IPS-18c (cell line): Measurements from ENCODE around the gene NRARP.
"Not testable (repeated sequence)": the region's sequence is repeated elsewhere in the genome, so short reads cannot be mapped to it uniquely, and the experiment has no call there.

ENCODE experiments used
- H3K4me3 ChIP-seq: 2 replicates; pipeline ENCODE4 v1.7.0; 2013; ENCODE audit warnings: low read depth, mild to moderate bottlenecking, low read length, moderate library complexity; ENCODE audit not compliant: insufficient read depth
- H3K9me3 ChIP-seq: one replicate; pipeline ENCODE4 v1.6.1; 2013; ENCODE audit warnings: mild to moderate bottlenecking, low read length, moderate library complexity; ENCODE audit not compliant: control insufficient read depth, insufficient read depth

Gene NRARP

GRCh38 chr9:137262909-137263285 is 39.2 kb downstream of the NRARP start:
- H3K9me3 ChIP-seq, result no peaks in the 10 kb centered on the region
- no peak overlapping the region for H3K4me3 ChIP-seq

GRCh38 chr9:137262173-137262908 is 39.7 kb downstream of the NRARP start:
- not testable (repeated sequence) for H3K4me3 ChIP-seq, H3K9me3 ChIP-seq

- Histone ChIP-seq H3K9me3 (no peaks in the 10 kb centered on the region), H3K4me3 (no peak overlapping the region)
Measured at GRCh38 chr9:137256856-137257255, 45.2 kb downstream of the NRARP start.

- Histone ChIP-seq H3K4me3 (peak overlapping the region; percentile 89), H3K9me3 (no peaks in the 10 kb centered on the region)
Measured at GRCh38 chr9:137256362-137256761, 45.7 kb downstream of the NRARP start.

GRCh38 chr9:137255448-137256114 is 46.5 kb downstream of the NRARP start:
- H3K4me3 ChIP-seq, result peak overlapping the region; percentile 89

GRCh38 chr9:137254624-137255447 is 47.2 kb downstream of the NRARP start, which contains the start of gene NELFB:
NELFB (plus strand) TSS chr9:137255327.
- H3K4me3 ChIP-seq, result peak within 1 kb of the TSS; percentile 89
- no peaks in the 10 kb centered on the region for H3K9me3 ChIP-seq

More at GRCh38 chr9:137255448-137256114, 46.5 kb downstream of the NRARP start:
- no peaks in the 10 kb centered on the region for H3K9me3 ChIP-seq

- Histone ChIP-seq H3K9me3 (no peaks in the 10 kb centered on the region), H3K4me3 (peak overlapping the region; percentile 76)
Measured at GRCh38 chr9:137253717-137254623, 48.1 kb downstream of the NRARP start.

- peaks cover 2% of the 10 kb centered on the region for H3K9me3 ChIP-seq
- H3K4me3 ChIP-seq, result no peak overlapping the region
Measured at GRCh38 chr9:137252555-137253506, 49.2 kb downstream of the NRARP start.

- no peak overlapping the region for H3K4me3 ChIP-seq
Measured at GRCh38 chr9:137251490-137252268, 50.4 kb downstream of the NRARP start.

GRCh38 chr9:137251194-137251461 is 50.9 kb downstream of the NRARP start, which contains the start of gene STPG3:
STPG3 (plus strand) TSS chr9:137251286; CDS start chr9:137251287, 1 bp downstream.
- peaks cover 2% of the 10 kb centered on the region for H3K9me3 ChIP-seq
- no peak within 1 kb of the TSS for H3K4me3 ChIP-seq

More at GRCh38 chr9:137251490-137252268, 50.4 kb downstream of the NRARP start:
- peaks cover 2% of the 10 kb centered on the region for H3K9me3 ChIP-seq

GRCh38 chr9:137250329-137251193 is 51.5 kb downstream of the NRARP start:
- H3K9me3 ChIP-seq, result peaks cover 2% of the 10 kb centered on the region
- no peak overlapping the region for H3K4me3 ChIP-seq
